ENCODE measurements around the gene FKBP1B.

DNA sequence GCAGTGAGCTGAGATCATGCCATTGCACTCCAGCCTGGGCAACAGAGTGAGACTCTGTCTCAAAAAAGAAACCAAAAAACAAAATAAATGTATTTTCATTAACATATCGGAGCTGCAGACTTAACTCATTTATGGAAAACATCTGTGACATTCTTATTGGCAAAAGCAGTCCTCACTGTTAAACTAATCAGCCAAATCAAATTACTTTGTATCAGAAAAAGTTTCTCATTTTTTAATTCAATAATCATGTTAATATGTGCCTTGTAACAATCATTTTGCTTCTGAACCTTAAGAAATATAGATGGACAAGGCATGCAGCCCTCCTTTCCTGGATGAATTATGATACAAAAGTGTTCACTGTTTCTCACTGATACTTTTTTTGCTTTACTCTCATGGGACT lies 53.1 kb downstream of the FKBP1B start:
- TF ChIP-seq, protein P1, sequence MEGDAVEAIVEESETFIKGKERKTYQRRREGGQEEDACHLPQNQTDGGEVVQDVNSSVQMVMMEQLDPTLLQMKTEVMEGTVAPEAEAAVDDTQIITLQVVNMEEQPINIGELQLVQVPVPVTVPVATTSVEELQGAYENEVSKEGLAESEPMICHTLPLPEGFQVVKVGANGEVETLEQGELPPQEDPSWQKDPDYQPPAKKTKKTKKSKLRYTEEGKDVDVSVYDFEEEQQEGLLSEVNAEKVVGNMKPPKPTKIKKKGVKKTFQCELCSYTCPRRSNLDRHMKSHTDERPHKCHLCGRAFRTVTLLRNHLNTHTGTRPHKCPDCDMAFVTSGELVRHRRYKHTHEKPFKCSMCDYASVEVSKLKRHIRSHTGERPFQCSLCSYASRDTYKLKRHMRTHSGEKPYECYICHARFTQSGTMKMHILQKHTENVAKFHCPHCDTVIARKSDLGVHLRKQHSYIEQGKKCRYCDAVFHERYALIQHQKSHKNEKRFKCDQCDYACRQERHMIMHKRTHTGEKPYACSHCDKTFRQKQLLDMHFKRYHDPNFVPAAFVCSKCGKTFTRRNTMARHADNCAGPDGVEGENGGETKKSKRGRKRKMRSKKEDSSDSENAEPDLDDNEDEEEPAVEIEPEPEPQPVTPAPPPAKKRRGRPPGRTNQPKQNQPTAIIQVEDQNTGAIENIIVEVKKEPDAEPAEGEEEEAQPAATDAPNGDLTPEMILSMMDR (IDR thresholded peaks at IDR 0.05; ENCODE audit: extremely low read depth in 1 of 2, insufficient read depth in 1 of 2, low read depth in 1 of 2, low read length in 2 of 2), result no peak
- TF ChIP-seq JUN (IDR thresholded peaks at IDR 0.05; ENCODE audit: borderline replicate concordance, insufficient read depth, insufficient read length, low read depth) (no peak), EZH2 (IDR thresholded peaks at IDR 0.05; ENCODE audit: borderline replicate concordance, low read depth, low read length, severe bottlenecking) (no peak)
